ENCODE measurements around the gene TMEM114.

The TMEM114 gene

GRCh38 chr16:8548166-8548565 is 42.1 kb downstream of the TMEM114 start:
- DNase-seq = no peak

- DNase-seq = no peak
These were observed 42.5 kb downstream of the TMEM114 start for GRCh38 chr16:8547762-8548161.

GRCh38 chr16:8544406-8544805 is 45.9 kb downstream of the TMEM114 start:
- DNase-seq = no peak

- DNase-seq = no peak
These were observed 47.1 kb downstream of the TMEM114 start for GRCh38 chr16:8543258-8543657.

- DNase-seq = no peak
These were observed 47.9 kb downstream of the TMEM114 start for GRCh38 chr16:8542393-8542792.

GRCh38 chr16:8541868-8542267 is 48.4 kb downstream of the TMEM114 start:
- DNase-seq = no peak

GRCh38 chr16:8537691-8538342 is 52.5 kb downstream of the TMEM114 start:
- DNase-seq = no peak

GRCh38 chr16:8533509-8533908 is 56.8 kb downstream of the TMEM114 start:
- DNase-seq = no peak

- no peak for DNase-seq
These were observed 59.4 kb downstream of the TMEM114 start for GRCh38 chr16:8530752-8531384.

GRCh38 chr16:8528471-8528870 is 61.8 kb downstream of the TMEM114 start:
- no peak for DNase-seq

GRCh38 chr16:8523932-8524331 is 66.4 kb downstream of the TMEM114 start:
- no peak for DNase-seq

- DNase-seq = no peak
These were observed 67.6 kb downstream of the TMEM114 start for GRCh38 chr16:8522757-8523156.

- DNase-seq = no peak
These were observed 70.7 kb downstream of the TMEM114 start for GRCh38 chr16:8519643-8520042.
